Right lobe of liver (tissue), 4 donors: ENCODE measurements around the gene QSOX1.

ENCODE experiments used
- CTCF ChIP-seq, 4 donors: fragments of 200-600 bp in 3 of 4; fragments of 450-650 bp in 1 of 4; IDR thresholded peaks; one replicate each; pipeline versions ENCODE4 v1.5.1 to v1.8.0; 2016 to 2022; ENCODE audit warnings: antibody characterized with exemption in 4 of 4, mild to moderate bottlenecking in 2 of 4
- POLR2A ChIP-seq: fragments of 450-650 bp; IDR thresholded peaks from one replicate; pipeline ENCODE4 v1.6.1; 2017; ENCODE audit warnings: antibody characterized with exemption, mild to moderate bottlenecking
- donor health status: DM: no; HTN: no; CAD: no.
- donor health status: DM: no; HTN: no; CAD: no.
- donor health status: DM: no; HTN: yes; CAD: no.

GRCh38 chr1:180217006-180217405 is 62.3 kb downstream of the QSOX1 start:
- no peak for TF ChIP-seq CTCF (IDR thresholded peaks at IDR 0.05)
- TF ChIP-seq POLR2A: no peak
